Activated CD8-positive, alpha-beta memory T cell treated with anti-CD3 and anti-CD28 coated beads for 48 hours (primary cell): ENCODE data around the gene SMIM44.
A peak's percentile ranks its signal among the peaks of the same experiment; 100 is the strongest.

Source experiments
- DNase-seq, 3 experiments: peaks; one replicate each; pipeline ENCODE4 v3.0.0-alpha.2; 2020; ENCODE audit warnings: low read depth in 2 of 3, low spot score in 2 of 3

Gene SMIM44

GRCh38 chr19:3478409-3479176, 4.6 kb downstream of the SMIM44 start:
- DNase-seq, result no peak

GRCh38 chr19:3477951-3478350, 5.3 kb downstream of the SMIM44 start:
- DNase-seq, result no peak

- DNase-seq, result no peak
These were observed 5.7 kb downstream of the SMIM44 start for GRCh38 chr19:3477506-3477905.

GRCh38 chr19:3476830-3477229, 6.4 kb downstream of the SMIM44 start:
- DNase-seq, result no peak

GRCh38 chr19:3475449-3475848, 7.8 kb downstream of the SMIM44 start:
- DNase-seq, result no peak

- DNase-seq, result no peak
These were observed 8.6 kb downstream of the SMIM44 start for GRCh38 chr19:3474614-3475013.

- DNase-seq, result no peak
These were observed 9.2 kb downstream of the SMIM44 start for GRCh38 chr19:3474010-3474409.

- peak in 1 of 3 experiments; percentile 25 for DNase-seq
These were observed 11.1 kb downstream of the SMIM44 start for GRCh38 chr19:3471954-3472655.

GRCh38 chr19:3470500-3471128, 12.6 kb downstream of the SMIM44 start:
- DNase-seq, result no peak

GRCh38 chr19:3469638-3470499, 13.4 kb downstream of the SMIM44 start:
- DNase-seq, result no peak

- no peak for DNase-seq
These were observed 15.0 kb downstream of the SMIM44 start for GRCh38 chr19:3468211-3468610.

- DNase-seq, result no peak
These were observed 15.6 kb downstream of the SMIM44 start for GRCh38 chr19:3467437-3468198.

GRCh38 chr19:3466635-3467034, 16.6 kb downstream of the SMIM44 start:
- DNase-seq, result no peak

GRCh38 chr19:3465552-3465951, 17.7 kb downstream of the SMIM44 start:
- no peak for DNase-seq

GRCh38 chr19:3464587-3465235, 18.5 kb downstream of the SMIM44 start:
- DNase-seq, result no peak

GRCh38 chr19:3463714-3464586, 19.3 kb downstream of the SMIM44 start:
- DNase-seq, result no peak

- DNase-seq, result no peak
These were observed 20.1 kb downstream of the SMIM44 start for GRCh38 chr19:3462991-3463713.

GRCh38 chr19:3459965-3460582, 23.2 kb downstream of the SMIM44 start:
- DNase-seq, result no peak
